ENCODE measurements around the gene PRDM16.

GRCh38 chr1:3481836-3482375, 412.9 kb downstream of the PRDM16 start:
- no peak for TF ChIP-seq EZH2phosphoT487 (IDR thresholded peaks at IDR 0.05; ENCODE audit: low read length)
- TF ChIP-seq CTCF (IDR thresholded peaks at IDR 0.05; ENCODE audit: low read length): no peak
- TF ChIP-seq EZH2 (optimal IDR thresholded peaks at IDR 0.05; ENCODE audit: low read depth, low read length): no peak
